GM18870 (cell line): ENCODE results near the gene C2orf78.
"Not testable (repeated sequence)": the region's sequence is repeated elsewhere in the genome, so short reads cannot be mapped to it uniquely, and the experiment has no call there.

Experiments
- ATAC-seq: cut with Tn5 transposase; IDR thresholded peaks from one replicate; pipeline ENCODE4 v1.9.1; 2021; ENCODE audit warnings: moderate library complexity; ENCODE audit not compliant: unreplicated experiment

Gene C2orf78

DNA sequence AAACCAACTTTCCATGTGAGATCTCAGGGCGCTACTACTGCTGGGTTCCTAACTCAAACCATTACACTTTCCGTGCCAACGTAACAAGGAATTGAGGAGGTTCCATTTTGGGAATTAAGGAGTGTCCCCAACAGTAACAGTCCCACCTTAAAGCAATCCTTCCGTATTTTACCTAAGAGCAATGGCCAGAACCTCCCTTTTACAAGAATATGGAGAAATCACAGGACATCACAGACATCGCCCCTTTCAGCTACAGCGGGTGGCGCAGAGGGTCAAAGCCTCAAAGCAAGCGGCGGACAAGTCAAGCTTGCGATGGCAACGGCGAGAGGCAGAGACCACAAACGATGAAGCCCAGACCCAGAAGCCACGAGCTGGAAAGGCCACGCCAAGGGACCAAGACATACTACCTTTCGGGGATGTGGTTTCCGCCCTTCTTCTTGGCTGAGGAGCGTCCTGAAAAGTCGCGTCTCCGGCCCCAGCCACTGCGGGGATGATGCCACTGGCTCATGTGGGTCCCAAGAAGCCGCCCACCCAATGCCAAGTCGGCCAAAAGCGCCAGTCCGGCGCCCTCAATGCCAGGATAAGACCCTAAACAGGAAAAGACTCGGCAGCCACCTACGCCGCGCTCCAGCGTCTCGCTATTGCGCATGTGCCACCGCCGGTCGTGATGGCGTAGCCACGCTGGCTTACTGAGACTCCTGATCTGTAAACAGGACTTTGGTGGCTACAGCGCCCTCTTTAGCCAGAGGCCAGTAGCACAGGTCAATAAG lies 4.3 kb upstream of the C2orf78 start, which contains the start of gene DUSP11:
TSS of gene DUSP11 (minus strand) at position 637 of the 770 bp plus-strand sequence. CDS start at position 508, 129 bp downstream.
- peak; percentile 96 for ATAC-seq

- no peak for ATAC-seq
These were observed 3.8 kb upstream of the C2orf78 start for GRCh38 chr2:73780237-73780582.

DNA sequence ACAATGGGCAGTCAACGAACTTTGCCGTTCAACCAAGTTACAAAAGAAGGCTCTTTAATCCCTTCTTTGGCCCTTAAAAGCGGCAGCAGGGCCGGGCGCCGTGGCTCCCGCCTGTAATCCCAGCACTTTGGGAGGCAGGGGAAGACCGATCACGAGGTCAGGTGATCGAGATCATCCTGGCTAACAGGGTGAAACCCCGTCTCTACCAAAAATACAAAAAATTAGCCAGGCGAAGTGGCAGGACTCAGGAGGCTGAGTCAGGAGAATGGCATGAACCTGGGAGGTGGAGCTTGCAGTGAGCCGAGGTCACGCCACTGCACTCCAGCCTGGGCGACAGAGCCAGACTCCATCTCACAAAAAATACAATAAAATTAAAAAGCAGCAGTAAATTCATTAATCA lies 581 bp upstream of the C2orf78 start:
- ATAC-seq, result not testable (repeated sequence)

DNA sequence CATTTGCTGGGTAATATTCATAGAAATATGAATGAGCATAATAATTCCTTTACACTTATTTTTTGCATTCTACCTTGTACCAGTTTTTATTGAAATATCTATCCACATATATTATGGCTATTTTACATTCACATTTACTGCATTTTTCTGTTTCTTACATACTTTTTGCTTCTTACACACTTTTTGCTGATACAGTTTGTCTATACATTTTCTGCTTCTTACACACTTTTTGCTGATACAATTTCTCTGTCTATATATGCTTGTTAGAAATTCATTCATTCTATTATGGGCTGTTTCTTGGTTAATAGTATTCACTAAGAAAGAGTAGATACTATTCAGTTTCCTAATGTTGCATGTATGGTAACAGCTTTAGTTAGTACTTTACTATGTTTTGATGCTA lies 27.9 kb downstream of the C2orf78 start:
- no peak for ATAC-seq

- ATAC-seq, result no peak
These were observed 28.7 kb downstream of the C2orf78 start for GRCh38 chr2:73812635-73813034.

DNA sequence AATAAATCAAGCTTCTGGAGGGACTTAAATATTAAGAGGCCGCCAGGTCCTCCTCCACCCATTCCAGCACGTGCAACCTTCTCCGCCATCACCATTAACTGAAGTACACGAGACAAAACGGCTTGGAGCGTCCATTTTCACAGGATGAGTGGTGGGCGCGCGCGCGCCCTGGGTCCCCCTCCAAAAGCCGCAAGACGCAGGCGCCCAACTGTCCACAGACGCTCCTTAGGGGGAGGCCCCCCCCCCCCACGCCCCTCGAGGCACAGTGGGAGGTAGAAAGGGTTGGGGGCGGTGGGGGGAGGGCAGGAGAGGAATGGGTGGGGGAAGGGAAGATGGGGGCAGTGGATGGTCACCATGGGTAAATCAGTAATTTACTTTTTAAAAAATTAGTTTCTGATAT lies 34.3 kb downstream of the C2orf78 start:
- ATAC-seq, result no peak

DNA sequence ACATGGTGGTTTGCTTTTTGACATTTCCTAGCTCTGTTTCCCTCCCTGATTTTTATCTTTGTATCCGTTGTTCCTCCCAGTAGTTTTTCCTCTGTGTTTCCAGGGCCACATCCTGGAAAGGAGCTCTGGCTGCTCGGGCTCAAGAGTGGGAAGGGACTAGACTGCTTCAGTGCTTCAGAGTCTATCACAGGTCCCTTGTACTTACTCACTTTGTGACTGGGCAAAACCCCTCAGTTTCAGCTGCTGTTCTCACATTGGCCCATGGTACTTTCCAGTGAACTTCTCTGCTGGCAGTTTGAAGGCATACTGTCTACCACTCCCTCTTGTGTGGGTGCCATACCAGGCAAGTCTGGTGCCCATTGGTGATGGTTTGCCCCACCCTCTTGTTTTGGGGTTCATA lies 37.2 kb downstream of the C2orf78 start:
- peak; percentile 68 for ATAC-seq

DNA sequence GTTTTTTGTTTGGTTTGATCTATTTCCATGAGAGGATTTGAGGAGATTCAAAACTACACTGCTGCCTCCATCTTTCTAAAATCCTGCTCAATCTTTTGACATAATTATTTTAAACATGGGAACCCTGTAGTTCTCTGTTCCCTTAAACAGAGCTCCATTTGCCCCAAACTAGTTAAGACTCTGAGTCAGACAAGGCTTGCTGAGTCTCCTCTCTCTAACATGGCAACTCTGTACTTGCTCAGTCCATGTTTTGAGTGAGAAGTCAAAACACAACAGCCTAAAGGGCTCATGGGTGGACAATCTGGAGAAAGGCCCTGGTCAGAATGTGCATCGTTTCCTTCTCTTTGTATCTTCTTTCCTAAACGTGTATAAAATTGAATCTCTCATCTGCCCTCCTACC lies 37.7 kb downstream of the C2orf78 start:
- no peak for ATAC-seq

DNA sequence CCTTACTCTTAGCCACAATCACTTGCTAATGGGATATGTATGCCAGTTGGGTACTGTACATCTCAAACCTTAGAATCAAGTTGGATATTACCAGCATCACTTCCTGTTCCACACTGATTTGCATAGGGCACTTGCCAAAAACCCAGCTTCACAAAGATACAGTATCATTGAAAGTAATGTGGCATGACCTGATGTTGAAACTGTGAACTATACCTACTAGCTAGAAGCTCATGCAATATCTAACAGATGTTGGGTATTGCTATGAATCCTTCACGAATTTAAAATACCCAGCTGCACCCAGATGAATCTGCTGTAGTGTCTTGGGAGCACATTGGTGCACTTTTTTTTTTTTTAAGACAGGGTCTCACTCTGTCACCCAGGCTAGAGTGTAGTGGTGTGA lies 38.3 kb downstream of the C2orf78 start:
- ATAC-seq, result peak; percentile 72

DNA sequence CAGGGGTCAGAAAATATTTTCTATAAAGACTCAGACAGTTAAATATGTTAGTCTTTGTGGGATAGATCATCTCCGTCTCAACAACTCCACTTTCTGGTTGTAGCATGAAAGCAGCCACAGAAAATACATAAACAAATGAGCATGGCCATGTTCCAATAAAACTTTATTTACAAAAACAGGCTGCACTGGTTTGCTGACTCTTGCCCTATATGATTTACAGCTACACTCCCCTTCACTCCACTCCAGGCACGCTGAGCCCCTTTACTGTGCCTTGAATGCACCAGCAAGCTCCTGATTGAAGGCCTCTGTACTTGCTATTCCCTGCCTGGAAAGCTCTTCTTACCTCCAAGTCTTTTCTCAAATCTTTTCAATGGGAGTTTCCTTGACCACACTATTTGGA lies 39.0 kb downstream of the C2orf78 start:
- no peak for ATAC-seq

DNA sequence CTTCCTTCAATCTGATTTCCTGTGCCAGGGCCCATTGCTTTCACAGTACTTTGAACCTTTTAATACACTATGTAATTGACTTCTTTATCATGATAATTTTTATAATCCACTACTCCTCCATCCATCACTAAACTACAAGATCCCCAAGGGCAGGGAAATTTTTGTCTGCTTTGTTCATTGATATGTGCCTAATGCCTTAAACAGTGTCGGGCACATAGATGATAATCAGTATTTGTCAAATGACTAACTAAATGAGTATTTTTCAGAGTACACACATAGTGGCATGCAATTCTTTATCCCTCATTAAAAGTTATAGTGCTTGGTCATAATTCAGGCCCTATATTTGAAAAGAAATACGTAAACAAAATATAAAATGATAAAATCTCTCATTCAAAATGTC lies 39.4 kb downstream of the C2orf78 start:
- ATAC-seq, result no peak

GRCh38 chr2:73823916-73824523 lies 40.0 kb downstream of the C2orf78 start:
- no peak for ATAC-seq

DNA sequence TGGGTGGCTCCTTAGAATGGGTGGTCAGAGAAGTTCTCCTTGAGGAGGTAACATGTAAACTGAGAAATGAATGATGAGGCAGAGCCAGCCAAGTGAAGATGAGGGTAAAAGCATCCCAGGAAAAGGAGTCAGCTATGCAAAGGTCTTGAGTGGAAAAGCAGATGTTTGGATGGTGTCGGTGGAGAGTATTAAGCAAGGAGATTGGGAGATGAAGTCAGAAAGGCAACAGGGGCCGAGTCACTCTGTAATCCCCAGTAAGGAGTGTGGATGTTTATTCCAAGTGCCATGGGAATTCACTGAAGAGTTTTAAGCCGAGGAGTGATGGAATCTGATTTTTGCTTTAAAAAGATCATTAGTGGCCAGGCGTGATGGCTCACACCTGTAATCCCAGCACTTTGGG lies 41.4 kb downstream of the C2orf78 start:
- ATAC-seq, result no peak

- ATAC-seq, result no peak
These were observed 43.0 kb downstream of the C2orf78 start for GRCh38 chr2:73827018-73827417.

DNA sequence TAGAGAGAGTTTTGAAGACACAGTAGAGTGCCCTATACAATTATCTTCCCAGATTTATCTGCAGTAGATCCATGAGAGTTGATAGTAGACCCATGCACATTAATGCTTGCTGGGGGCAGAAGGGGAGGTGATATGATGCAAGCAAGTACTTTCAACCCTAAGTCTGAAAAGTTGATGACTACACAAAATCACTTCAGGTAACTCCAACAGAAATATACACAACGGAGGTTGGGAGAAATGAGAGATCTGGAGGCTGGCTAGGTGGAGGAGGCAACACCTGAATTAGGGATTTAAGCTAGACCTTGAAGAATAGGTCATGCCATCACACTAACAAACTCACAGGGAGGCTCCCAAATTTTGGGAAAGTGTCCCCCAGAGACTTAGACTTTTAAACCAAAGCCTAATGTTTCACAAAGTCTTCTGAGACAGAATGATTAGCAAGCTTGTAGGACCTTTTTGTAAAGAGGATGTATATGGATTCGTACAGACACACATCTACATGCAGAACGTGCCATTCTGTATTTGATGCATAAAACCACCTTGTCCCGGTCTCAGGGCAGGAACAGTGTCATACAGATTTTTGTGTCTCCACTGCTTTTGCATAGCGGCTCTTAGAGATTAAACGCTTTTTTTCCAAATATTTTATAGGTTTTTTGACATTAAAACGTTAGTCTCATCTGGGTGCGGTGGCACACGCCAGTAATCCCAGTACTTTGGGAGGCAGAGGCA lies 43.8 kb downstream of the C2orf78 start:
- ATAC-seq, result no peak

- no peak for ATAC-seq
These were observed 44.4 kb downstream of the C2orf78 start for GRCh38 chr2:73828389-73828817.

- ATAC-seq, result peak; percentile 81
These were observed 45.0 kb downstream of the C2orf78 start, which contains the start of gene STAMBP for GRCh38 chr2:73828818-73829570. Gene STAMBP, plus strand, starts transcription at chr2:73828961. Its CDS starts 1,896 bp downstream, at chr2:73830857.

GRCh38 chr2:73830871-73831401 lies 47.0 kb downstream of the C2orf78 start:
- ATAC-seq, result no peak

- ATAC-seq, result no peak
These were observed 48.9 kb downstream of the C2orf78 start for GRCh38 chr2:73832930-73833329.

- no peak for ATAC-seq
These were observed 52.4 kb downstream of the C2orf78 start for GRCh38 chr2:73836141-73836943.
